ENCODE data around the gene P2RX4. TPM values are rescaled to one million over a fixed set of nuclear protein-coding genes. Genes with fewer than 3 reads are reported as not detected.
A peak's percentile ranks its signal among the peaks of the same experiment; 100 is the strongest.

Gene P2RX4
- total and polyA plus RNA-seq, 2 of the 8 experiments (the other 6 are each of a cell fraction or from before 2014, with no cell fraction given): 9.5 to 12.2 TPM

DNA sequence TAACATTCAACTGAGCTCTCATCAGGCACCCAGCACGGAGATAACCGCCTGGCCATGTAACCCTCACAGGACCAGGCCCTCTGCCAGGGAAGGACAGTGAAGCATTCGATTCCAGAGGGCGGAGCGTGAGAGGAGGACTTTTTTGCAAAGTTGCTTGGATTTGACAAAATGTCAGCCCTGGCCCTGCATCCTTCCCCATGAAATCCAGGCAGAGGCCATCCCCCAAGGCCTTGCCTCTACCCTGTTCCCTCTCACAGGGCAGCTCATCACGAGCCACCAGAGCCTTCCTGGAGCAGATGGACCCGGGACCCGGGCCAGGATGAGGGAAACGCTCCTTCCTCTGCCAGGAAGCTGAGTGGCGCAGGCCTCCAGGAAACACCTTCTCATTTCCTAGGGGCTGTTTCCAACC is 69.6 kb downstream of the P2RX4 start:
- H3K56ac ChIP-seq (replicated peaks; ENCODE audit: insufficient read length, low read depth, low read length): no peak overlapping the region
- no peak overlapping the region for H3K4me2 ChIP-seq (ENCODE audit: insufficient read depth in 1 of 2, low read depth in 2 of 2, low read length in 2 of 2)
- H3K23ac ChIP-seq (ENCODE audit: insufficient read length): no peak overlapping the region
- no peak overlapping the region for H4K5ac ChIP-seq (ENCODE audit: insufficient read length, low read depth, low read length)
- H2BK120ac ChIP-seq (replicated peaks; ENCODE audit: low read depth, low read length): no peak overlapping the region
- no peak overlapping the region for H2AK5ac ChIP-seq (ENCODE audit: low read depth, low read length)
- H3K9me3 ChIP-seq (ENCODE audit: insufficient read depth in 2 of 2, low read depth in 1 of 2, low read length in 1 of 2): no peaks in the 10 kb centered on the region
- CTCF ChIA-PET (ENCODE audit: partially characterized antibody): interaction anchor here (0.6 to 1.2 kb wide), 3 partner anchors 8 to 164 kb away, joined by 3 read pairs; no protein-coding TSS in a partner anchor
- no peaks in the 10 kb centered on the region for H3K23me2 ChIP-seq (ENCODE audit: low read depth, low read length)
- no peak overlapping the region for H3K4me3 ChIP-seq (ENCODE audit: extremely low read depth in 1 of 4, insufficient read depth in 2 of 4, low read depth in 3 of 4, low read length in 4 of 4)
- H2BK12ac ChIP-seq (ENCODE audit: low read depth, low read length): no peak overlapping the region
- no peaks in the 10 kb centered on the region; a peak in 1 of 4 replicates for H3K79me2 ChIP-seq (ENCODE audit: control insufficient read depth in 1 of 2, insufficient read depth in 2 of 2, low read length in 2 of 2)
- H3K14ac ChIP-seq (ENCODE audit: insufficient read length): no peak overlapping the region
- no peak overlapping the region for H3K27ac ChIP-seq (ENCODE audit: low read depth, low read length)
- no peak overlapping the region for H2BK20ac ChIP-seq (ENCODE audit: low read length)
- no peak overlapping the region for H2AFZ ChIP-seq (ENCODE audit: low read length)
- 0 out of 2 replicates have a peak, but pooled peaks cover 3% of the 10 kb centered on the region for H3K79me1 ChIP-seq (ENCODE audit: low read depth, low read length)
- WGBS, 2 experiments (ENCODE audit: extremely low coverage in 1 of 2, insufficient coverage in 1 of 2, insufficient read length in 1 of 2, insufficient replicate concordance in 2 of 2, low coverage in 1 of 2, low lambda C conversion rate in 2 of 2, missing lambda C conversion rate in 1 of 2): 85% methylated on average over 10 of the region's 10 CpGs; no CpG with 5 or more reads in 1 of the 2 experiments
- no peak for FAIRE-seq
- no peak overlapping the region for H4K8ac ChIP-seq (ENCODE audit: extremely low read depth, insufficient read depth, low read length)
- H2BK15ac ChIP-seq (ENCODE audit: low read length): no peak overlapping the region
- H3K36me3 ChIP-seq (ENCODE audit: control insufficient read depth in 2 of 4, insufficient read depth in 4 of 4, low read length in 3 of 4): no peaks in the 10 kb centered on the region; a peak in 1 of 8 replicates
- no peak overlapping the region for H3K18ac ChIP-seq (ENCODE audit: extremely low read depth, low read length)
- no peak overlapping the region for H4K91ac ChIP-seq (replicated peaks; ENCODE audit: insufficient read length, low read length)
- DNase-seq (ENCODE audit: low read depth in 1 of 2, low spot score in 2 of 2): no peak
- H3K27me3 ChIP-seq (replicated peaks in 1 of 4; ENCODE audit: control insufficient read depth in 3 of 4, extremely low read depth in 1 of 4, insufficient read depth in 3 of 4, low read length in 3 of 4): no peaks in the 10 kb centered on the region
- H3K9ac ChIP-seq (replicated peaks in 1 of 4; ENCODE audit: extremely low read depth in 1 of 4, low read depth in 3 of 4, low read length in 3 of 4): no peak overlapping the region
- no peak overlapping the region for H3K4ac ChIP-seq (replicated peaks; ENCODE audit: insufficient read length, low read depth, low read length)
- H4K20me1 ChIP-seq (replicated peaks in 1 of 2; ENCODE audit: control insufficient read depth in 1 of 2, insufficient read depth in 2 of 2, low read length in 2 of 2): peaks cover 0 to 4% of the 10 kb centered on the region in 2 experiments
- POLR2A ChIA-PET (ENCODE audit: partially characterized antibody): interaction anchor here (0.5 to 1.6 kb wide), 4 partner anchors 8 to 68 kb away, joined by 3 to 4 read pairs (median 3); partner anchors contain the start of gene CAMKK2
- peak overlapping the region; percentile 44; the same call in 1 of the 2 replicates for H2BK5ac ChIP-seq (ENCODE audit: low read depth, low read length)
- peaks cover 0 to 8% (median 2%) of the 10 kb centered on the region in 4 experiments; a peak in 4 of 7 replicates for H3K4me1 ChIP-seq (replicated peaks in 1 of 4; ENCODE audit: control insufficient read depth in 3 of 4, insufficient read depth in 4 of 4, low read length in 3 of 4)
- TF ChIP-seq CTBP2 (IDR thresholded peaks at IDR 0.05; ENCODE audit: borderline replicate concordance, insufficient read depth, insufficient read length, low read length) (no peak), POLR2A (IDR thresholded peaks at IDR 0.05; ENCODE audit: control extremely low read depth in 1 of 2, low read depth in 2 of 2, low read length in 2 of 2) (no peak), EZH2 (IDR thresholded peaks at IDR 0.05; ENCODE audit: low read depth, low read length, severe bottlenecking) (no peak), BACH1 (IDR thresholded peaks at IDR 0.05; ENCODE audit: low read length) (no peak)
- TF ChIP-seq, protein P1, sequence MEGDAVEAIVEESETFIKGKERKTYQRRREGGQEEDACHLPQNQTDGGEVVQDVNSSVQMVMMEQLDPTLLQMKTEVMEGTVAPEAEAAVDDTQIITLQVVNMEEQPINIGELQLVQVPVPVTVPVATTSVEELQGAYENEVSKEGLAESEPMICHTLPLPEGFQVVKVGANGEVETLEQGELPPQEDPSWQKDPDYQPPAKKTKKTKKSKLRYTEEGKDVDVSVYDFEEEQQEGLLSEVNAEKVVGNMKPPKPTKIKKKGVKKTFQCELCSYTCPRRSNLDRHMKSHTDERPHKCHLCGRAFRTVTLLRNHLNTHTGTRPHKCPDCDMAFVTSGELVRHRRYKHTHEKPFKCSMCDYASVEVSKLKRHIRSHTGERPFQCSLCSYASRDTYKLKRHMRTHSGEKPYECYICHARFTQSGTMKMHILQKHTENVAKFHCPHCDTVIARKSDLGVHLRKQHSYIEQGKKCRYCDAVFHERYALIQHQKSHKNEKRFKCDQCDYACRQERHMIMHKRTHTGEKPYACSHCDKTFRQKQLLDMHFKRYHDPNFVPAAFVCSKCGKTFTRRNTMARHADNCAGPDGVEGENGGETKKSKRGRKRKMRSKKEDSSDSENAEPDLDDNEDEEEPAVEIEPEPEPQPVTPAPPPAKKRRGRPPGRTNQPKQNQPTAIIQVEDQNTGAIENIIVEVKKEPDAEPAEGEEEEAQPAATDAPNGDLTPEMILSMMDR (IDR thresholded peaks at IDR 0.05; ENCODE audit: control extremely low read depth in 1 of 3, insufficient read depth in 1 of 3, low read depth in 1 of 3, low read length in 3 of 3): no peak
